HG03045 (cell line): Measurements from ENCODE around the gene PLAU.
"Not testable (repeated sequence)": the region's sequence is repeated elsewhere in the genome, so short reads cannot be mapped to it uniquely, and the experiment has no call there.

Experiments
- ATAC-seq: cut with Tn5 transposase; IDR thresholded peaks from one replicate; pipeline ENCODE4 v1.9.1; 2021; ENCODE audit warnings: mild to moderate bottlenecking, moderate library complexity; ENCODE audit not compliant: unreplicated experiment

PLAU gene

GRCh38 chr10:73895381-73895780 is 15.6 kb upstream of the PLAU start:
- ATAC-seq, result not testable (repeated sequence)

- ATAC-seq, result no peak
Observed at GRCh38 chr10:73897693-73898092, 13.2 kb upstream of the PLAU start.

DNA sequence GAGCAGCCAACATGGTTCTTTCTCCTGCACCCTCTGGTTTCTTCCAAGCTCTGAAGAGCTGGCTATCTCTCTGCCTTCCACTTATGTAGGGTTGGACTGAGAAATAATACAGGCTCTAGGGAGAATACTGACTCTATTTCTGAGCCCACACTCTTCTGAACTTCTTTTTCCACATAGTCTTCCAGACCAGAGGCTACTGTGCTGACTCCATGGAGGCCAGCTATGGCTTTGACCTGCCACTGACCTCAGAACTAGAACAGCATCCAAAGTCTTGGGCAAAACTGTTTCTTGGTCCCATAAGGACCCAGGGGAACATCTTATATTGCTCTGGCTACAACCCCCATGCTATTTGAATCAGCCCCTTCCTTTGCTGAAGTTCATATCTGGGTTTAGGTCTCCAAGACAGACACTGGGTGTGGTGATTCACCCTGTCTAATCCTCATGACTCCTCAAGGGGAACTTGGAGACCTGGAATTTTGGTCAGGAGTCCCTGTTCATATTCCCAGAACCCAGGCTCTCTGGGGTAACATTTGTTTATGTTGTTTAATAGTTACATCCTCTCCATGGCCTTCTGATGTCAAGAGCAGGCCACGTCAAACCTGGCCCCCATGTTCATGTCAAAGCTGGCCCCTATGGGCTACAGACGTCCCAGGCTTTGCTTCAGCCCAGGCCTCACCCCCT is 12.1 kb upstream of the PLAU start:
- no peak for ATAC-seq

GRCh38 chr10:73899423-73899822 is 11.5 kb upstream of the PLAU start:
- ATAC-seq, result no peak

GRCh38 chr10:73900064-73900463 is 10.9 kb upstream of the PLAU start:
- no peak for ATAC-seq

GRCh38 chr10:73901261-73901660 is 9.7 kb upstream of the PLAU start:
- no peak for ATAC-seq

- ATAC-seq, result no peak
Observed at GRCh38 chr10:73902351-73902750, 8.6 kb upstream of the PLAU start.

DNA sequence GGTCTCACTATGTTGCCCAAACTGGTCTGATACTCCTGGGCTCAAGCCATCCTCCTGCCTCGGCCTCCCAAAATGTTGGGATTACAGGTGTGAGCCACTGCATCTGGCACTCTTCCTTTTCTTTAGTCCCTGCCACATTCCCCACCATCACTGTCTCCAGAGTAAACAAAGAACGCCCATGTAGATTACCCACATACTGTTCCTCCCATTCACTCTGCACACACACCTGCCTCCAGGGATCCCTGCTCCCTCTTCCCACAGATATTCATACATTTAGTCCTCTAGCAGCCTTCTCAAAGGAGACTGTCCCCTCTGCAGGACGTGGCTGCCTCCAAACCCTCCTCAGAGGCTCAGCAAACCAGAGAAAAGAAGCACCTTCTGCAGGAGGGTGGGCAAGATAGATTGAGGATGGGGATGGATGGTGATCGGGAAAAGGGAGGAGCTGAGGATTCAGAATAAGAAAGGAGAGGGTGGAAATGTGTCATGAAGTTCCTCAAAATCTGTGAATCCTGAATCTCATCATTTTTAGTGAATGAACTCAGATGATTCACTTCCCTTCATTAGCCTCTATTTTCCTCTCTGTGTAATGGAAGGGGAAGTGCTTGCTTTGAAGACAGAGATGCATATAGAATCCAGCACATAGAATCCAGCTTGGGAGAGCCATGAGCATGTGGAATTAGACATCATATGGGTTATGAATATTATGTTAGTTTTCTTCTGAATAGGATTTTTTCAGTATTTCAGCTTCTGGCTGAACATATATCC is 5.5 kb upstream of the PLAU start:
- ATAC-seq, result no peak

DNA sequence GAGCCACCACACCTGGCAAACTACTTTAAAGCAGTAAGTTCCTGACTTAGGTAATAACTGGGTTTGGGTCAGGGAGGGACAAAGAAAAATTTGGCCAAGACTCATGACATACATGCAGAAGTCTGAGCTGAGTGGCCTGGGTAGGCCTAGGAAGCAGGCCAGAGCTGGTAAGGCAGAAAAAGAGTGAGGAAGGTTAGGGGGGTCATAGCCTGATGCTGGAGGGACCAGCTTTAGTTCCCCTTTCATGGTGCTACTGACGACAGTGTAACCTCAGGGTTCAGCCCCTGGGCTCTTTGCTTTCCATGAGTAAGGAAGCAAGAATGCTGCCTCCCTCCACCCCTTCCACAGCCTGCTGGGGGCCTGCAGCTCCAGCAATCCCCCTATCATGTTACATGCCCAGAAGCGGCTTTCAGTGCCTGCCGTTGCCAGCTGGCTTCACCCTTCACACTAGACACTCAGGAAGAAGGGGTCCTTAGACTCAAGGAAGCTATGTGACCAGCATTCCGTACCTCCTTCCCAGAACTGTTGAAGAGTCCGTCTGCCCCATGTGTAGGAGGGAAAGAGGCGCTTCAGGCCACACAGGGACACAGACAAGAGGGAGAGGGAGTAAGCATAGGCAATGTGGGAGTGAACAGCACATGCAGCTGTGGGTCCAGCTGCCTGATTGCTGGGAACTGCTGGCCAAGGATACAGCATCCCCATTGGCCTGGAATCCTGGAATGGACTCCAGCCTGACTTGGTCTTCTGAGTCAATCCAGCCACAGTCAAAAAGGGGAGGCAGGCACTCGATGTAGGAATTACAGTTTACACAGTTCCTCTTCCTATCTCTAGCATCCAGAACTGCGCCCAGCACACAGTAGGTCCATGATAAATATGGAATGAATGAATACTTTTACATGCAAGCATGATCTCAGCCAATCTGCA is 4.1 kb upstream of the PLAU start:
- no peak for ATAC-seq

DNA sequence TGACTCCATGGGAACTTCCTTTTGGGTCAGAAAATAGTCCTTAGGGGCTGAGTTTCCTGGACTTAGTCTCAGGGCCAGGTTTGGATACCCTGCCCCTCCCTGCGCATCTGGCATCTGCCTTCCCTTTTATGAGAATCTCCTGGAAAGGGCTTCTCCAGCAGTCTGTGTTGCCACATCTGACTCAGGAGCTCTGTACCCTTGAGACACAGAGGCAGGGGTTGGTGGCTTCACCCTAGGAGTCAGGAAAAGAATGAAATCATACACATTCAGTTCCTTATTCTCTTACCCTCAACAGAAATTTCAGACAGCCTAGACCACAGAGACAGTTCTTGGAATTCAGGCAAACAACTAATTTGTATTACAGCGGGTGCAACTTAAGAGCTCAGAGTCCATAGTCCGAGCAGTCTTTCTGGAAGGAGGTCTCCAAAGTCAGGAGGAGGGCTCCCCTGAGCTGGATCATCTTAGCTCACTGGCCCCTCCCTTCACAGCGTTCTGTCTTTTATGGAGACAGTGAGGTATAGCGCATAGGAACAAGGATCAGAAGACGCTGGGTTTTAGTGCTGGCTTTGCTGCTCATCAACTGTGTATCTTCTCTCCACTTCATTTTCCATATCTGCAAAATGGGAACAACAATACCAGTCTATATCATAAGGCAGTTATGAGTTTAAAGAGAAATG is 3.0 kb upstream of the PLAU start:
- ATAC-seq, result no peak

DNA sequence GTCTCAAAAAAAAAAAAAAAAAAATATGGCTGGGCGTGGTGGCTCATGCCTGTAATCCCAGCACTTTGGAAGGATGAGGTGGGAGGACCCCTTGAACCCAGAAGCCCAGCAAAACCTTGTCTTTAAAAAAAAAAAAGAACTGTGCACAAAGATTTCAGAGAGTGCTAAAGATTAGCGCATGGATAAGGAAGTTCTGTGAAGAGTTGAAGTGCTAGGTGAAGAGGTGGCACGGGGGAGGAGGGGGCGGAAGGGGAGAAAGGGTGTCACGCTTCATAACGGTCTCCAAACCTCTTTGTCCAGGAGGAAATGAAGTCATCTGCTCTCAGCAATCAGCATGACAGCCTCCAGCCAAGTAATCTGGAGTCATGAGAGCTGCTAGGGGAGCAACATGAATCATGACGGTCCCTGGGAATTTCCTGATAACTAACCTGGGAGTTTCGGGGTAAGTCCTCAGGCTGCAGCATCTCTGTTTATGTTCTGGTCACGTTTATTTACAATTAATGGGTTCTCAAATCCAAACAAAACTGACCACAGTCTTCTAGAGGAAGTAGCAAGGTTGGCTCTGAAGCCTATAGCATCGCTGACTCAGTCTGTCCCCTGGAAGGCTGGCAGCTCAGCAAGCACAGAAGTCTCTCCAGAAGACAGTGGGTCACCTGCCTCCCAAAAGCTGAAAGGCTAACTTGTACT is 1.9 kb upstream of the PLAU start:
- ATAC-seq, result peak; percentile 50

GRCh38 chr10:73909540-73910115 is 1.3 kb upstream of the PLAU start:
- no peak for ATAC-seq

DNA sequence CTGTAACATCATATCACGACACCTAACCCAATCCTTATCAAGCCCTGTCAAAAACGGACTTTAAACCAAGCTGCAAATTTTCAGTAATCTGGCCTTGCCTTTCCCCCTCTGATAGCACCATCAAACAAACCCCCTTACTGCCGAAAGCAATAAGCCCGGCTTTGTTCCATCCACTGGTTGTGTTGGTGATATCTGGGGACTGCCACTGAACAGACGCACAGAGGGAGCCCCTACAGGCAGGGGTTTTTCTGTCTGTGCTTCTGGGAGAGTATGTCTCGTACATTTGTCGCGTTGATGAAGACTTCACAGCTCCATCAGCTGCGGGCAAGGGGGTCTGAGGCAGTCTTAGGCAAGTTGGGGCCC is 550 bp upstream of the PLAU start:
- no peak for ATAC-seq

GRCh38 chr10:73911553-73912004 is 647 bp downstream of the PLAU start:
- ATAC-seq, result no peak

- ATAC-seq, result no peak
Observed at GRCh38 chr10:73914036-73914435, 3.1 kb downstream of the PLAU start.

GRCh38 chr10:73915206-73915851 is 4.4 kb downstream of the PLAU start:
- no peak for ATAC-seq

DNA sequence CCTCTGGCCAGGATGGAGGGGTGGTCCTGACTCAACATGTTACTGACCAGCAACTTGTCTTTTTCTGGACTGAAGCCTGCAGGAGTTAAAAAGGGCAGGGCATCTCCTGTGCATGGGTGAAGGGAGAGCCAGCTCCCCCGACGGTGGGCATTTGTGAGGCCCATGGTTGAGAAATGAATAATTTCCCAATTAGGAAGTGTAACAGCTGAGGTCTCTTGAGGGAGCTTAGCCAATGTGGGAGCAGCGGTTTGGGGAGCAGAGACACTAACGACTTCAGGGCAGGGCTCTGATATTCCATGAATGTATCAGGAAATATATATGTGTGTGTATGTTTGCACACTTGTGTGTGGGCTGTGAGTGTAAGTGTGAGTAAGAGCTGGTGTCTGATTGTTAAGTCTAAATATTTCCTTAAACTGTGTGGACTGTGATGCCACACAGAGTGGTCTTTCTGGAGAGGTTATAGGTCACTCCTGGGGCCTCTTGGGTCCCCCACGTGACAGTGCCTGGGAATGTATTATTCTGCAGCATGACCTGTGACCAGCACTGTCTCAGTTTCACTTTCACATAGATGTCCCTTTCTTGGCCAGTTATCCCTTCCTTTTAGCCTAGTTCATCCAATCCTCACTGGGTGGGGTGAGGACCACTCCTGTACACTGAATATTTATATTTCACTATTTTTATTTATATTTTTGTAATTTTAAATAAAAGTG is 6.0 kb downstream of the PLAU start:
- no peak for ATAC-seq

GRCh38 chr10:73917566-73918305 is 6.8 kb downstream of the PLAU start:
- no peak for ATAC-seq
